Coronary artery (tissue), 2 donors: ENCODE results near the gene PHTF2.

Source experiments
- DNase-seq: peaks from one replicate; pipeline ENCODE4 v3.0.0-alpha.2; 2017; ENCODE audit warnings: low spot score
- H3K27ac ChIP-seq, 2 donors: fragments of 200-600 bp; sonication (generic); one replicate each; pipeline ENCODE4 v1.5.1; 2016 to 2019
- H3K4me3 ChIP-seq: fragments of 200-600 bp; sonication (generic); 2 replicates; pipeline ENCODE4 v1.5.1; 2016; ENCODE audit warnings: mild to moderate bottlenecking, moderate library complexity
- TF ChIP-seq, protein P1 (sequence below): fragments of 200-600 bp; sonication (generic); IDR thresholded peaks from one replicate; pipeline ENCODE4 v1.5.1; 2019; ENCODE audit warnings: antibody characterized with exemption

Gene PHTF2

DNA sequence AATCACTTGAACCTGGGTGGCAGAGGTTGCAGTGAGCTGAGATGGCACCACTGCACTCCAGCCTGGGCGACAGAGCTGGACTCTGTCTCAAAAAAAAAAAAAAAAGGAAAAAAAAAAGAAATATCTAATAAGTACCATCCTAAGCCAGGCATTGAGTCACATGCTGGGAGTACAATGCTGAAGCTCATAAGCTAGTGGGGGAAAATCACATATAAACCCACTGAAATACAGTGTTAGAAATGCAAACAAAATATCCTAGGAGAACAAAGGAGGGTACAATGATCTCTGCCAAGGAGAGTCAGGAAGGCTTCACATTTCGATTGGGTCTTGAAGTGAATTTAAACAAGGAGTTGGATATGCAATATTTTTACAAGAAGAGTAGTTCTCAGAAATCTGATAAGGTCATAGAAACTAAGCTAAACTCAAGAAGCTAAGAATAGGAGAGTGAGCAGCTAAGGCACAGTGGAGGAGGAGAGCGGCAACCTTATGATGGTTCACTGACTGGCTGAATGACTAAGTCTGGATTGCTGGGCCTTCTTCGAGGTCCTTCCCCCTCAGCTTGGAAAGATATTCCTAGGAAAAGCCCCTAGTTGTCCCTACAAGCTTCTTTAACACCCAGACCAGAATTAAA, 115.5 kb downstream of the PHTF2 start:
- DNase-seq, result no peak
- TF ChIP-seq, protein P1, sequence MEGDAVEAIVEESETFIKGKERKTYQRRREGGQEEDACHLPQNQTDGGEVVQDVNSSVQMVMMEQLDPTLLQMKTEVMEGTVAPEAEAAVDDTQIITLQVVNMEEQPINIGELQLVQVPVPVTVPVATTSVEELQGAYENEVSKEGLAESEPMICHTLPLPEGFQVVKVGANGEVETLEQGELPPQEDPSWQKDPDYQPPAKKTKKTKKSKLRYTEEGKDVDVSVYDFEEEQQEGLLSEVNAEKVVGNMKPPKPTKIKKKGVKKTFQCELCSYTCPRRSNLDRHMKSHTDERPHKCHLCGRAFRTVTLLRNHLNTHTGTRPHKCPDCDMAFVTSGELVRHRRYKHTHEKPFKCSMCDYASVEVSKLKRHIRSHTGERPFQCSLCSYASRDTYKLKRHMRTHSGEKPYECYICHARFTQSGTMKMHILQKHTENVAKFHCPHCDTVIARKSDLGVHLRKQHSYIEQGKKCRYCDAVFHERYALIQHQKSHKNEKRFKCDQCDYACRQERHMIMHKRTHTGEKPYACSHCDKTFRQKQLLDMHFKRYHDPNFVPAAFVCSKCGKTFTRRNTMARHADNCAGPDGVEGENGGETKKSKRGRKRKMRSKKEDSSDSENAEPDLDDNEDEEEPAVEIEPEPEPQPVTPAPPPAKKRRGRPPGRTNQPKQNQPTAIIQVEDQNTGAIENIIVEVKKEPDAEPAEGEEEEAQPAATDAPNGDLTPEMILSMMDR, result no peak
- no peak overlapping the region for H3K4me3 ChIP-seq
- peak overlapping the region; percentile 44 to 58 for H3K27ac ChIP-seq

DNA sequence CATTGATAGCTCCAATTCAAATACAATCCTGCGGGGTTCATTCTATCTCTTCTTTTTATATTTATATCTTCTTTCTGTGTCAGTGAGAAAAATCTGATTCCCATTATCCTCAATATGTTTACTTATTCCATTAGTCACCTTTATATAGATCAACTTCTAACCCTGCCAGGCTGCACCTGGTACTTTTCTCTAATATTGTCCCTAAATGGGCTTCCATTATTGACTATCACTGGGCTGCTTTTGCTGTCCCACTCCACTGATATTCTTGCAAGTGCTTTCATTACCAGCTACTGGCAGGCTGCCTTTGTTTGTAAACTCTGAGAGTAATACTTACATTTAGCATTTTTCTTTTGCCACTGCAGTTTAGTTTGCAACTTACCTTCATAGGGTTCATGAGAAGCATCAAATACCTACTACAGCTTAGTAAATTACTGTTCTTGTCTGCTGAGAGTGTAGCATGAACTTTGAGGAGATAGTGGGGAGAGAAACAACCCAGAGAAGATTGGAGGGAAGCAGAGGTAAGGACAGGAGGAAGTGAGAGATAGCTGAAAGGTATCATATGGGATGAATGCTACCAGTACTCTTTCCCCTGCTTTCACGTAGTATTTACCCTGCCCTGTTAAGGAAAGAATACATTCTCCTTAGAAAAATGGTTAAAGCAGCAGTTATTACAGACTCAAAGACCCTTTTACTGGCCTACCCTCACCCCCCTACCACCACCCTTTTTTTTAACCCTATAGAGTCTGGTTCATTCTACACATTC, 119.1 kb downstream of the PHTF2 start:
- H3K4me3 ChIP-seq, result no peak overlapping the region
- TF ChIP-seq, protein P1, result no peak
- H3K27ac ChIP-seq, result no peak overlapping the region
- no peak for DNase-seq

DNA sequence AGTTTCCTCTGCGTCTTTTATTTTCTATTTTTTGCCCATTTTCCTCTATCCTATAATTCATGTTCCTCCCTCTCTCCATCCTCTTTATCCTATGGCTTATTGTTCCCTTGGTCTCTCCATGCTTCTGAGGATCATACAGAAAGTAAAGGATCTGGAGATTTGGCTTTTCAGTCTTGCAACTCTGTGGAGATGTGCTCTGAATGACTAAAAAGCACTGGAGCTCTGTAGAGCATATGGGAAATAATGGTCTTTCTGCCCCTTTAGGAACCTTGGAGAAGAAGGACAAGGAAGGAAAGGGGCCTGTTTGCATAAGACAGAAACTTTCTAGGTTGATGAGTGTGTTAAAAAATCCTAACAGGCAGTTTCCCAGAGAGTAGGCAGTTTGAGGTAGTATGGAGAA, 120.1 kb downstream of the PHTF2 start:
- H3K4me3 ChIP-seq, result no peak overlapping the region
- no peak for DNase-seq
- TF ChIP-seq, protein P1, result no peak
- H3K27ac ChIP-seq, result no peak overlapping the region

DNA sequence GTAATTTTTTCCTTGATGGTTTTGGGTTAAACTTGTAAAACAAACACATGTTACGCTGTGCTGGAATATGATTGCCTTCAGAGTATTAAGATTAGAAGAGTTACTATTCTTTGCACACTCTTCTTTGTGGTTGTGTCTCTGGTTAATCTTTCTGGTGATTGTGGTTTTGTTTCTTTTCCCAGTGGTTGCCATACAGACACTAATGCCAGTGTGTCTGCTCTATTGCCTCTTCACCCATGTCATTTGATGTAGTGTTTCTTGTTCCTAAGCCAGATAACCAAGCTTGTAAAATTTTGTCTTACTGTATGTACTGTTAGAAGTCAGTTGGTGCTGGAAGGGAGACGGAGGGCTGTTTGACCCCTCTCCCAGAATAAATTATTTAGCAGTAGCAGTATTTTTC, 124.8 kb downstream of the PHTF2 start:
- Histone ChIP-seq H3K4me3 (no peak overlapping the region), H3K27ac (no peak overlapping the region)
- DNase-seq, result no peak
- TF ChIP-seq, protein P1, result no peak

DNA sequence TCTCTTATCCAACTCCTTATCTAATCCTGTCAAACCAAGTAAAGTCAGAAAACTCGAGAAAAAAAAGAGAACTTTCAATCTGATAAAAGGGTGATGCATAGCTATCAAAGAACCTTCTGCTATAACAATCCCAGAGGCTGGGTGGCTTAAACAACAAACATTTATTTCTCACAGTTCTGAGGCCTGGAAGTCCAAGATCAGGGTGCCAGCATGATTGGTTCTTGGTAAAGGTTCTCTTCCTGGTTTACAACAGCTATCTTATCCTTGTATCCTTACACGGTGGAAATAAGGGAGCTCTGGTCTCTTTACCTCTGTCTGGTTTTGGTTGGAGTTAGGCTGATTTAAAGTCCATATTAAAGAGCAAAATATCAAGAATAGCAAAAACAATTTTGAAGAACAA, 131.9 kb downstream of the PHTF2 start:
- no peak overlapping the region for H3K4me3 ChIP-seq
- DNase-seq, result no peak
- TF ChIP-seq, protein P1, result no peak
- no peak overlapping the region for H3K27ac ChIP-seq

DNA sequence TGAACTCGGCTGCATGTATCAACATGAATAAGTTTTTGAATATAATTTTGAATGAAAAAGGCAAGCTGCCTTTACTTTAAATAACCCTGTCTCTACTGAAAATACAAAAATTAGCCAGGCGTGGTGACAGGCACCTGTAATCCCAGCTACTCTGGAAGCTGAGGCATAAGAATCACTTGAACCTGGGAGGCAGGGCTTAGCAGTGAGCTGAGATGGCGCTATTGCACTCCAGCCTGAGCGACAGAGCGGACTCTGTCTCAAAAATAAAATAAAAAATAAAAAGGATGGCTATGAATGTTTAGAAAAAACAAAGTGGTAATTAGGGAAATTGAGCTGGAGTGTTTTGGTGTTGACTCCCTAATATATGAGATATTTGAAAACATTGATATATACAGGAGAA, 133.3 kb downstream of the PHTF2 start:
- DNase-seq, result no peak
- Histone ChIP-seq H3K27ac (no peak overlapping the region), H3K4me3 (no peak overlapping the region)
- TF ChIP-seq, protein P1, result no peak

DNA sequence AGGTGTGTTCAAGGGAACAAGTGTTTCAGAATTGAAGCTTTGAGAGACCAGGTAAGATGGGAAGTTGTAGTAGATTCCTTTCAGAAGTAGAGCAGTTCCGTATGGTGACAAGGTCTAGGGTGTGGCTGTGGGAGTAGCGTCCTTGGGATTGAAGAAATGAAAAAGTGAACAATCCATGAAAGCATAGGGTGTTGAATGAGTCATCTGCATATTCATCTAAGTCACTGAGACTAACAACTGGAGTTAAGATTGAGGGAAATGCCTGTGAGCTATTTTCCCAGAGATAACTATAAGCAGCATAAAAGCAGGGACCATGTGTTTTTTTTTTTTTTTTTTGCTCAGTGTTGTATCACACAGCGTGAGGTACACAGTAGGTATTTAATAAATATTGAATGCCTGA, 134.8 kb downstream of the PHTF2 start:
- DNase-seq, result no peak
- H3K27ac ChIP-seq, result no peak overlapping the region
- no peak overlapping the region for H3K4me3 ChIP-seq
- TF ChIP-seq, protein P1, result no peak
